HG03064 (cell line): ENCODE measurements around the gene ZNF426.

Experiments
- ATAC-seq: cut with Tn5 transposase; IDR thresholded peaks from one replicate; pipeline ENCODE4 v1.9.1; 2021; ENCODE audit warnings: low read depth; ENCODE audit not compliant: unreplicated experiment

Gene ZNF426

DNA sequence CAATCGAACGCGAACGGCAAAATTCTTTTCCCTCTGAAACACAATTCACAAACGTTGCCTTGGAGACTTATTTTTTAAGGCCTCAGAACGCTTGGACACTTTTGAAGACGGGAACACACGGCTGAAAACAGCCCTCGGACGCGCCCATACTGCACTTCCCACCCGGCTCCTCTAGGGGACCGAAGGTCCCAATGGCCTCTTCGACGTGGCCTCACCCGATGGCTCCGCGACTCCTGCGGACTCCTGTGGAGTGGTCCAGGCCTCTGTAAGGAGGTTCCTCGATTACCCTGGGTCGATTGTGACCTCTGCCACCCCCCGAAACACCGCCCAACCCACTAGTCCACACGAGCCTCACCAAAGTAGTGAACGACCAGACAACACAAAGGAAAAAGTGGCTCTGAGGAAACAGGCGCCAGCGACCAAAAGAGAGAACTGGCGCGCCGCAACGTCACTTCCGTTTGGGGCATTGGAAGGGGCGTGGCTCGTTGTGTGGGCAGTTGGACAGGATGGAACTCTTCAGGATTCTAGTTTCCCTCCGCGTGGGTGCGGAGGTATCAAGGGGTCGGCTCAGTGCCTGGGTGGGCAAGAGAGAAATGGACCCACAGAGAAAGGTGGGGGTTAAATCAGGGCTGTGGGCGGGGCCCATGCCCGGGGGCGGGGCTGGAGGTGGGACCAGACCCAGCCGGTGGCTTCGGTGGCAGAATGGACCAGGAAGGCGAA lies 40.1 kb downstream of the ZNF426 start, which contains the start of gene ZNF560:
Gene ZNF560, minus strand, starts transcription at position 434 of the 720 bp plus-strand sequence. CDS start 23,303 bp downstream, outside the sequence.
- no peak for ATAC-seq

DNA sequence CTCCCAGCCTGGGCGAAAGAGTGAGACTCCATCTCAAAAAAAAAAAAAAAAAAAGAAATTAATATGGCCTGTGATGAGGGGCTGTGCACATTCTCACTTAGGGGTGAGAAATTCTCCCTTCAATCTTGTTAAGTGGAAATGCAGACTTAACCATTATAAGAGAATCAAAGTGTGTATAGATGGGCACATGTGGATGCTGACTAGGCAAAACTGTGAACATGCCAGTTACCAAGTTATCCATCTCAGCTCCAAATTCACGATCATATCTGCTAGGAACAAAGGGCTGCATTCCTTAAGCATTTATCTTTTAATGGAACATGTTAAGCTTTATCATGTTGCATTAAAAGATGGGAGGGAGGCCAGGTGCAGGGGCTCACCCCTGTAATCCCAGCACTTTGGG lies 44.3 kb downstream of the ZNF426 start:
- ATAC-seq = no peak

GRCh38 chr19:9487016-9487415 lies 51.4 kb downstream of the ZNF426 start:
- no peak for ATAC-seq

DNA sequence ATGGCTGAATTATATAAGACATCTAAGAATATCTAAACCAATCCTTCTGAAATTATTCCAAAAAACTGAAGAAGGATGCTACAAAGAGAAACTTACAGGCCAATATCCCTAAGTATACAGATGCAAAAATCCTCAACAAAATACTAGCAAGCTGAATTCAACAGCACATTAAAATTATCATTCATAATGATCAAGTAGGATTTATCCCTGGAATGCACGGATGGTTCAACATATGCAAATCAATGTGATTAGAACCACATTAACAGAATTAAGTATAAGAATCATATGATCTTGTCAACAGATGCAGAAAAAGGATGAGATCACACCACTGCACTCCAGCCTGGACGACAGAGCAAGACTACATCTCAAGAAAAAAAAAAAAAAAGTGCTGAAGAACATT lies 53.3 kb downstream of the ZNF426 start:
- ATAC-seq = no peak

GRCh38 chr19:9474975-9475374 lies 63.5 kb downstream of the ZNF426 start:
- no peak for ATAC-seq
